ENCODE results near the gene MT4.
"Not testable (repeated sequence)": the region's sequence is repeated elsewhere in the genome, so short reads cannot be mapped to it uniquely, and the experiment has no call there.

MT4 gene

GRCh38 chr16:56558024-56558747 is 6.7 kb upstream of the MT4 start:
- no peak for DNase-seq (ENCODE audit: low read depth in 3 of 3)

GRCh38 chr16:56559109-56559508 is 5.8 kb upstream of the MT4 start:
- DNase-seq (ENCODE audit: low read depth in 3 of 3): no peak

GRCh38 chr16:56560447-56560846 is 4.4 kb upstream of the MT4 start:
- DNase-seq (ENCODE audit: low read depth in 3 of 3): no peak

GRCh38 chr16:56561126-56561525 is 3.7 kb upstream of the MT4 start:
- DNase-seq (ENCODE audit: low read depth in 3 of 3): no peak

- DNase-seq (ENCODE audit: low read depth in 3 of 3): no peak
Measured at GRCh38 chr16:56569971-56570370, 5.1 kb downstream of the MT4 start.

- DNase-seq (ENCODE audit: low read depth in 3 of 3): no peak
Measured at GRCh38 chr16:56571525-56571924, 6.7 kb downstream of the MT4 start.

GRCh38 chr16:56574625-56575024 is 9.8 kb downstream of the MT4 start:
- DNase-seq (ENCODE audit: low read depth in 3 of 3): no peak

GRCh38 chr16:56576585-56577299 is 11.9 kb downstream of the MT4 start:
- DNase-seq (ENCODE audit: low read depth in 3 of 3): peak; percentile 78 to 86 (median 81)

GRCh38 chr16:56577300-56577625 is 12.4 kb downstream of the MT4 start:
- no peak for DNase-seq (ENCODE audit: low read depth in 3 of 3)

- no peak for DNase-seq (ENCODE audit: low read depth in 3 of 3)
Measured at GRCh38 chr16:56580391-56581048, 15.6 kb downstream of the MT4 start.

- not testable (repeated sequence) for DNase-seq (ENCODE audit: low read depth in 3 of 3)
Measured at GRCh38 chr16:56582911-56583310, 18.0 kb downstream of the MT4 start.

- no peak for DNase-seq (ENCODE audit: low read depth in 3 of 3)
Measured at GRCh38 chr16:56583351-56584168, 18.7 kb downstream of the MT4 start.

GRCh38 chr16:56584276-56584675 is 19.4 kb downstream of the MT4 start:
- DNase-seq (ENCODE audit: low read depth in 3 of 3): no peak

- no peak for DNase-seq (ENCODE audit: low read depth in 3 of 3)
Measured at GRCh38 chr16:56588781-56589140, 23.9 kb downstream of the MT4 start.

- no peak for DNase-seq (ENCODE audit: low read depth in 3 of 3)
Measured at GRCh38 chr16:56589141-56590039, 24.5 kb downstream of the MT4 start, which contains the start of gene MT3. Gene MT3 (plus strand): TSS chr16:56589528. CDS start chr16:56589591, 63 bp downstream.

- no peak for DNase-seq (ENCODE audit: low read depth in 3 of 3)
Measured at GRCh38 chr16:56591377-56592060, 26.6 kb downstream of the MT4 start.

GRCh38 chr16:56593573-56594291 is 28.9 kb downstream of the MT4 start:
- DNase-seq (ENCODE audit: low read depth in 3 of 3): no peak

- no peak for DNase-seq (ENCODE audit: low read depth in 3 of 3)
Measured at GRCh38 chr16:56594292-56594619, 29.4 kb downstream of the MT4 start.

GRCh38 chr16:56600398-56600999 is 35.6 kb downstream of the MT4 start:
- no peak for DNase-seq (ENCODE audit: low read depth in 3 of 3)

GRCh38 chr16:56601325-56601724 is 36.5 kb downstream of the MT4 start:
- no peak for DNase-seq (ENCODE audit: low read depth in 3 of 3)
